GM21717 (cell line): ENCODE results near the gene GGACT.
"Not testable (repeated sequence)": the region's sequence is repeated elsewhere in the genome, so short reads cannot be mapped to it uniquely, and the experiment has no call there.

Experiments used
- ATAC-seq: cut with Tn5 transposase; IDR thresholded peaks from one replicate; pipeline ENCODE4 v1.9.1; 2021; ENCODE audit warnings: mild to moderate bottlenecking, moderate library complexity; ENCODE audit not compliant: unreplicated experiment

The GGACT gene

GRCh38 chr13:100532090-100532766 is 56.4 kb downstream of the GGACT start:
- no peak for ATAC-seq

- no peak for ATAC-seq
Observed at GRCh38 chr13:100530671-100531213, 57.8 kb downstream of the GGACT start.

DNA sequence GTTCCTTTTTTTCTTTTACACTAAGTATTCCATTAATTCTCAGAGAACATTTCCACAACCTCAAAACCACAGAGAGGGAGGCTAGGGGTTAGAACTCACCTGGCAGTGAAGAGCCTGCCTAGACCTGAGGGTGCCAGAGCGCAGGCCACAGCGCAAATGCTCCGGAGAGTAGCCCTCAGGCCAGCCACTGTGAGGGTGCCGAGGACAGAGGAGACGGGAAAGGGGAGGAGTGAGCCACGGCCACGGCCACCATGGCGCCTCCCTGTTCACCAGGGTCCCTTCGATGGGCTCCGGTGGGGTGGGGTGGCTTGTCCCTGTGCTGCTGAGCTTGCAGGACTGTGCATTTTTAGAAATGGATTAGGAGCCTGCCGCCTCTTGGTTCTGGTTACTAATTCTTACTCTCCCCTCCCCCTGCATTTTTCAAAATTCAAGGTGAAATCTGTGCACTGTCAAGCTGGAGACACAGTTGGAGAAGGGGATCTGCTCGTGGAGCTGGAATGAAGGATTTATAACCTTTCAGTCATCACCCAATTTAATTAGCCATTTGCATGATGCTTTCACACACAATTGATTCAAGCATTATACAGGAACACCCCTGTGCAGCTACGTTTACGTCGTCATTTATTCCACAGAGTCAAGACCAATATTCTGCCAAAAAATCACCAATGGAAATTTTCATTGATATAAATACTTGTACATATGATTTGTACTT is 58.8 kb downstream of the GGACT start:
- no peak for ATAC-seq

GRCh38 chr13:100528820-100529219 is 59.8 kb downstream of the GGACT start:
- no peak for ATAC-seq

DNA sequence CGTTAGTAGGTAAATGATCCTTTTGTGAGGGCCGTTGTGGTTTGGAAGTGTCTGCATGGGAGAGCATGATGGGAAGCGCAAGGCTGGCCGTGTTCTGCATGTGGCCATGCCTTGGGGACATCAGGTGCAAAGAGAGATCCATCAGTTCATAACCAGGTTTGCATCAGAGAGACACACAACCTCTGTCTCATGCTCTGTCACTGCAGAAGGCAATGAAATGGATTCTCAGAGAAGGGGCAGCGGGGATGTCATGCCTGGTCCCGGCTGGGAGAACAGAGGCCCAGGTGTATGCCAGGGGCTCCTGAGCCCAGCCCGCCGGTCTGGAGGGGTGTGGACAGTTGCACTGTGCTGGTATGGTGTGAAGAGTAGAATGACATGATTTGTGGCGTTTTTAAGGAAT is 60.2 kb downstream of the GGACT start:
- no peak for ATAC-seq

- ATAC-seq = no peak
Observed at GRCh38 chr13:100527644-100528043, 60.9 kb downstream of the GGACT start.

GRCh38 chr13:100526318-100527000 is 62.1 kb downstream of the GGACT start:
- ATAC-seq = no peak

GRCh38 chr13:100525453-100526317 is 62.9 kb downstream of the GGACT start:
- no peak for ATAC-seq

DNA sequence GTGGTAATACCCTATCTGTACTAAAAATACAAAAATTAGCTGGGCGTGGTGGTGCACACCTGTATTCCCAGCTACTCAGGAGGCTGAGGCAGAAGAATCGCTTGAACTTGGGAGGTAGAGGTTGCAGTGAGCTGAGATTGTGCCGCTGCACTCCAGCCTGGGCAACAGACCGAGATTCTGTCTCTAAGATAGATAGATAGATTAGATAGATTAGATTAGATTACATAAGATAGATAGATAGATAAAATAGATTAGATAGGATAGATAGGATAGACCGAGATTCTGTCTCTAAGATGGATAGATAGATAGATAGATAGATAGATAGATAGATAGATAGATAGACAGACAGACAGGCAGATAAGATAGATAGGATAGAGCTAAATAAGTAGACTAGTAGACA is 63.9 kb downstream of the GGACT start:
- not testable (repeated sequence) for ATAC-seq

GRCh38 chr13:100523981-100524386 is 64.6 kb downstream of the GGACT start:
- no peak for ATAC-seq

GRCh38 chr13:100523411-100523810 is 65.2 kb downstream of the GGACT start:
- ATAC-seq = no peak

DNA sequence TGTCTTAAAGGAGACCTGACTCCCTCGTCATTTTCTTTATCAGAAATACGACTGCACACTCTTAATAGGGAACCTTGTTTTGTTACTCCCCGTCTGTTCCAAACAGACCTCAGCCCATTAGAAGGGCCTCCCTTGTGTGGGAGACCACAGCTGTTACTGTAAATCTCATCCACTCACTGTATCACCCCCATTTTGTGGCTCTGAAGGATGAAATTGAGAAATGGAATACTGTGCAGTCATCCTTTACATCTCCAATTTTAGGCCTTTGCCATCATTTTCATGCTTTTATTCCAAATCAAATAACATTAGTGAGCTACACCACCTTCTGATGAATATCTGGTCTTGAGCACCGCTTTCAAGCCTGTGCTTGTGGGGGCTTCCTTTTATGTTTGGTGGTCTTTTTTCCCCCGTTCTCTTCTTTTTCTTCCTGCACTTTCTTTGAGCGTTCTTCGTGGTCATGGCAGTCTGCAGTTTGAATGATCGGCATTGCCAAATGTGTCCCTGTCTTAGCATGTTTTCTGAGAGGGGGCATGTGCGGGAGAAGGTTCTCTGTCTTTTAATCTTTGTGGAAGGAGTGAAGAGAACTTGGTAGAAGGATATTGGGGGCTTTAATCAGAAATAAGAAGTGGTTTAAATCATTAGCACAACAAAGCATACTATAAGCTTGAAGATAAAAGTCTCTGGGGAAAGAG is 65.8 kb downstream of the GGACT start:
- no peak for ATAC-seq

GRCh38 chr13:100521851-100522617 is 66.6 kb downstream of the GGACT start:
- ATAC-seq = no peak

GRCh38 chr13:100520936-100521850 is 67.4 kb downstream of the GGACT start:
- no peak for ATAC-seq

GRCh38 chr13:100519626-100520025 is 69.0 kb downstream of the GGACT start:
- ATAC-seq = no peak

DNA sequence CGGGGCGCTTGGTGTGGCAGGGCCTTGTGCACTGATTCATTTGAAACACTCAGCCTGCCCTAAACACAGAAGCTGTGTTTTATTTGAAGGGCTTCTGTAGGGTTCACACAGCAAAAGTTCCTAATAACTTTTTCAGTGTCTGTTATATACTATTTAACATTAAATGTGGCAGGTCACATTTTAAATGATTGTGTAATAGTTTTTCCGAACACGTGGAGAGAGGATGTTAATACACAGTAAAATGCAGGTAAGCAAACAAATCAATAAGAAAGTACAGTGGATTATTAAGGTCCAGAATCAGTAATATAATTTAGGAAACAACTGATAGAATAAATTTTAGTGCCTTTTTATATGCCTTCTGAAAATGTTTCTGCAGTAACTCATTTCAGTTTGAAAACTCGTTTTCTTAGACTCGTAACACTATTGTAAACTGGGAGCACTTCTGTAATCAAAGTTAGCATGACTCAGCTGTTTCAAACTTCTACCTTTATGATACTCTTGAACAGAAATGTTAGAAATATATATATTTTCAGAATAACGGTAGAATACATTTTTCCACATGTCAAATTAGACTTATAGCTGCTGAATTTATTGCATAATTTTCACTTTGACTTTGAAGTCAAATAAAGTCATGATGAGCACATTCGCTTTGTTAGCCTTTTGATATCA is 70.1 kb downstream of the GGACT start:
- ATAC-seq = no peak

GRCh38 chr13:100517728-100518127 is 70.9 kb downstream of the GGACT start:
- no peak for ATAC-seq

DNA sequence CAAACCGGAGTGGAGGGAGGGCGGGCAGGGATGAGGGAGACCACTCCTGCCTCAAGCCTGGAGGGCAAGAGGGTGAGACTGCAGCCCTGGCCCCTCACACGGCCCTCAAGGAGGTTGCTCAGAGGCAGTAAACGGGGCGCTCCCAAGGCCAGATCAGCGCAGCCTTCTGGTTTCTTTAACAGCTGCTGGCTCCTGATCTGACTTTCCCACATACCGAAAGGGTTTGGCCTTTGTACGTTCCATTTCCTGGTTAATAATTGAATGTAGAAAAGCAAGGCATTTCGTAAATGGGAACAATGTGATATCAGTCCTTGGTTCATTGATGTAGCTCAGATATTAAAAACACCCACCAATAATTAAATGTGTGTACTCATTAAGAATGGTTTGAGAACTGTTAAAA is 71.5 kb downstream of the GGACT start:
- ATAC-seq = no peak
